NB4 (cell line): Measurements from ENCODE around the gene TBC1D22A.

ENCODE experiments used
- POLR2A ChIP-seq: IDR thresholded peaks from 2 replicates; pipeline ENCODE4 v1.6.1; 2011; ENCODE audit warnings: mild to moderate bottlenecking; ENCODE audit not compliant: insufficient read length; ENCODE audit errors: extremely low read depth
- TF ChIP-seq, protein P1 (sequence below): IDR thresholded peaks from 2 replicates; pipeline ENCODE4 v1.6.1; 2011; ENCODE audit warnings: low read depth, low read length

DNA sequence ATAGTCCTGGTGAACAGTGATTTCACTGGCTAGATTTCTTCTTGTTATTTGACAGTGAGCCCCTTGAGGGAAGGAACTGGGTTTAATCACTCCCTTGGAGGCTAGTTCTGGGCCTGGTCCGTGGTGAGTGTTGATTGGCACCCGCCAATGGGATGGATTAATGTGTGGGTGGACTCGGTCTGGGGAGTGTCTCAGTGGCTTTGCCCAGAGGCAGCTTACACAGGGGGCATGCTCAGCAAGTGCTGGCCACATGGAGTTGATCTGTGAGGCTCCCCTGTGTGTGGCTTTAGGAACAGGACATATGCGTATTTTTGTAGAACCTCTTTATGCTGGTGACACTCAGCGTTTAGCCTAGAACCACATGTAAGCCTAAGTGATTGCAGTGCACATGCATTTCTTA, 106.9 kb downstream of the TBC1D22A start:
- no peak for TF ChIP-seq POLR2A
- TF ChIP-seq, protein P1, sequence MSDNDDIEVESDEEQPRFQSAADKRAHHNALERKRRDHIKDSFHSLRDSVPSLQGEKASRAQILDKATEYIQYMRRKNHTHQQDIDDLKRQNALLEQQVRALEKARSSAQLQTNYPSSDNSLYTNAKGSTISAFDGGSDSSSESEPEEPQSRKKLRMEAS = no peak
